ENCODE results near the gene SLC25A39. TPM values are rescaled to one million over a fixed set of nuclear protein-coding genes. Genes with fewer than 3 reads are reported as not detected.

Gene SLC25A39
- polyA plus RNA-seq, 1 of the 3 experiments (the other 2 are of a cell fraction), result 131 TPM

GRCh38 chr17:44280392-44280937 lies 44.2 kb downstream of the SLC25A39 start (continued):
- TF ChIP-seq FOXM1 (IDR thresholded peaks at IDR 0.05; ENCODE audit: low read depth) (no peak), SIN3A (IDR thresholded peaks at IDR 0.05; ENCODE audit: borderline replicate concordance, low read depth, low read length) (no peak)
- TF ChIP-seq, protein P1, sequence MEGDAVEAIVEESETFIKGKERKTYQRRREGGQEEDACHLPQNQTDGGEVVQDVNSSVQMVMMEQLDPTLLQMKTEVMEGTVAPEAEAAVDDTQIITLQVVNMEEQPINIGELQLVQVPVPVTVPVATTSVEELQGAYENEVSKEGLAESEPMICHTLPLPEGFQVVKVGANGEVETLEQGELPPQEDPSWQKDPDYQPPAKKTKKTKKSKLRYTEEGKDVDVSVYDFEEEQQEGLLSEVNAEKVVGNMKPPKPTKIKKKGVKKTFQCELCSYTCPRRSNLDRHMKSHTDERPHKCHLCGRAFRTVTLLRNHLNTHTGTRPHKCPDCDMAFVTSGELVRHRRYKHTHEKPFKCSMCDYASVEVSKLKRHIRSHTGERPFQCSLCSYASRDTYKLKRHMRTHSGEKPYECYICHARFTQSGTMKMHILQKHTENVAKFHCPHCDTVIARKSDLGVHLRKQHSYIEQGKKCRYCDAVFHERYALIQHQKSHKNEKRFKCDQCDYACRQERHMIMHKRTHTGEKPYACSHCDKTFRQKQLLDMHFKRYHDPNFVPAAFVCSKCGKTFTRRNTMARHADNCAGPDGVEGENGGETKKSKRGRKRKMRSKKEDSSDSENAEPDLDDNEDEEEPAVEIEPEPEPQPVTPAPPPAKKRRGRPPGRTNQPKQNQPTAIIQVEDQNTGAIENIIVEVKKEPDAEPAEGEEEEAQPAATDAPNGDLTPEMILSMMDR (IDR thresholded peaks at IDR 0.05), result no peak

- no peak overlapping the region for H3K9ac ChIP-seq
- H3F3A ChIP-seq (replicated peaks; ENCODE audit: insufficient read depth), result no peaks in the 10 kb centered on the region
- H3K27ac ChIP-seq (ENCODE audit: low read depth in 2 of 2, low read length in 1 of 2), result no peak overlapping the region
- no peaks in the 10 kb centered on the region for H3K9me3 ChIP-seq
- no peak overlapping the region for H3K4me3 ChIP-seq (ENCODE audit: low read depth in 2 of 2, low read length in 1 of 2)
- H2AFZ ChIP-seq (ENCODE audit: low read depth), result no peak overlapping the region
- 69% methylated on average over 14 of the region's 20 CpGs for WGBS (ENCODE audit: low lambda C conversion rate)
- peaks cover 4% of the 10 kb centered on the region; the same call in 1 of the 2 replicates for H3K27me3 ChIP-seq (ENCODE audit: insufficient read depth)
- H3K36me3 ChIP-seq (replicated peaks in 1 of 2; ENCODE audit: control insufficient read depth in 1 of 2, insufficient read depth in 2 of 2, low read length in 1 of 2), result no peaks in the 10 kb centered on the region
- POLR2A ChIA-PET, result no interaction called here
- DNase-seq, result no peak
- H3K9me2 ChIP-seq, result no peaks in the 10 kb centered on the region
- H3K4me1 ChIP-seq (ENCODE audit: control insufficient read depth in 1 of 2, insufficient read depth in 2 of 2, low read depth in 1 of 2, low read length in 1 of 2), result no peaks in the 10 kb centered on the region
- TF ChIP-seq ZBTB33 (IDR thresholded peaks at IDR 0.05; ENCODE audit: borderline replicate concordance, low read depth) (no peak), JUND (IDR thresholded peaks at IDR 0.05) (no peak), RXRA (IDR thresholded peaks at IDR 0.05; ENCODE audit: borderline replicate concordance, low read depth) (no peak), EZH2phosphoT487 (IDR thresholded peaks at IDR 0.05; ENCODE audit: borderline replicate concordance, low read depth) (no peak), FOXJ3 (CRISPR knock-in tag; IDR thresholded peaks at IDR 0.05) (no peak)
- H3K4me2 ChIP-seq, result no peak overlapping the region
- no peaks in the 10 kb centered on the region for H4K20me1 ChIP-seq (ENCODE audit: insufficient read depth)
- CTCF ChIA-PET, result no interaction called here
- no peaks in the 10 kb centered on the region for H3K79me2 ChIP-seq (ENCODE audit: insufficient read depth)
These were observed 44.8 kb downstream of the SLC25A39 start for GRCh38 chr17:44279666-44280391.

DNA sequence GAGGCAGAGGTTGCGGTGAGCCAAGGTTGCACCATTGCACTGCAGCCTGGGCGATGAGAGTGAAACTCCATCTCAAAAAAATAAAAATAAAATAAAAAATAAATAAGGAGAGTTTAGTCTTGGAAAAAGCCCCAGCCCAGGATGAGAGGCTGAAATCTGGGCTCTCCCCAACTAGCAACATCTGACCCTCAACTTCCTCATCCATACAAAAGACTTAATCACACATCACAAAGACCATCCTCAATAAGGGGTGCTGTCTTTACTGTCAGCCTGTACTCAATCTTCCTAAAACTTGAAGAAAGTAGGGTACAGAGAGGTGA lies 45.3 kb downstream of the SLC25A39 start:
- Histone ChIP-seq H3K27me3 (ENCODE audit: insufficient read depth) (peaks cover 4% of the 10 kb centered on the region; the same call in 1 of the 2 replicates), H3K9me3 (no peaks in the 10 kb centered on the region), H3K9me2 (no peaks in the 10 kb centered on the region), H3F3A (replicated peaks; ENCODE audit: insufficient read depth) (no peaks in the 10 kb centered on the region), H3K4me1 (ENCODE audit: control insufficient read depth in 1 of 2, insufficient read depth in 2 of 2, low read depth in 1 of 2, low read length in 1 of 2) (no peaks in the 10 kb centered on the region), H3K4me2 (no peak overlapping the region), H3K9ac (no peak overlapping the region), H3K27ac (ENCODE audit: low read depth in 2 of 2, low read length in 1 of 2) (no peak overlapping the region), H3K79me2 (ENCODE audit: insufficient read depth) (no peaks in the 10 kb centered on the region), H4K20me1 (ENCODE audit: insufficient read depth) (no peaks in the 10 kb centered on the region), H3K4me3 (ENCODE audit: low read depth in 2 of 2, low read length in 1 of 2) (no peak overlapping the region), H2AFZ (ENCODE audit: low read depth) (no peak overlapping the region), H3K36me3 (replicated peaks in 1 of 2; ENCODE audit: control insufficient read depth in 1 of 2, insufficient read depth in 2 of 2, low read length in 1 of 2) (no peaks in the 10 kb centered on the region)
- DNase-seq, result no peak
- POLR2A ChIA-PET, result no interaction called here
- 96% methylated on average over 2 of the region's 2 CpGs for WGBS (ENCODE audit: low lambda C conversion rate)
- CTCF ChIA-PET, result no interaction called here
- TF ChIP-seq POLR2AphosphoS5 (IDR thresholded peaks at IDR 0.05; ENCODE audit: low read depth, low read length), result no peak
- no peak for TF ChIP-seq RCOR1 (IDR thresholded peaks at IDR 0.05; ENCODE audit: low read length)
- TF ChIP-seq NFIC (IDR thresholded peaks at IDR 0.05; ENCODE audit: borderline replicate concordance), result no peak
- TF ChIP-seq, protein P2, sequence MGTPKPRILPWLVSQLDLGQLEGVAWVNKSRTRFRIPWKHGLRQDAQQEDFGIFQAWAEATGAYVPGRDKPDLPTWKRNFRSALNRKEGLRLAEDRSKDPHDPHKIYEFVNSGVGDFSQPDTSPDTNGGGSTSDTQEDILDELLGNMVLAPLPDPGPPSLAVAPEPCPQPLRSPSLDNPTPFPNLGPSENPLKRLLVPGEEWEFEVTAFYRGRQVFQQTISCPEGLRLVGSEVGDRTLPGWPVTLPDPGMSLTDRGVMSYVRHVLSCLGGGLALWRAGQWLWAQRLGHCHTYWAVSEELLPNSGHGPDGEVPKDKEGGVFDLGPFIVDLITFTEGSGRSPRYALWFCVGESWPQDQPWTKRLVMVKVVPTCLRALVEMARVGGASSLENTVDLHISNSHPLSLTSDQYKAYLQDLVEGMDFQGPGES (IDR thresholded peaks at IDR 0.05; ENCODE audit: low read depth, low read length), result no peak
- no peak for TF ChIP-seq RXRA (IDR thresholded peaks at IDR 0.05; ENCODE audit: borderline replicate concordance, low read depth)
- no peak for TF ChIP-seq JUND (IDR thresholded peaks at IDR 0.05)
- no peak for TF ChIP-seq RAD21 (IDR thresholded peaks at IDR 0.05; ENCODE audit: low read length)
- no peak for TF ChIP-seq MXI1 (IDR thresholded peaks at IDR 0.05; ENCODE audit: low read depth, low read length)
- TF ChIP-seq CHD2 (IDR thresholded peaks at IDR 0.05; ENCODE audit: low read length, partially characterized antibody), result no peak
- no peak for TF ChIP-seq TEAD4 (IDR thresholded peaks at IDR 0.05; ENCODE audit: borderline replicate concordance, insufficient read depth)
- TF ChIP-seq MEF2A (IDR thresholded peaks at IDR 0.05; ENCODE audit: borderline replicate concordance, low read depth), result no peak
- no peak for TF ChIP-seq MAX (IDR thresholded peaks at IDR 0.05; ENCODE audit: low read depth)
- TF ChIP-seq, protein P1 (IDR thresholded peaks at IDR 0.05), result no peak

Data from SK-N-SH (cell line).